ENCODE data around the gene MYT1. TPM values are rescaled to one million over a fixed set of nuclear protein-coding genes. Genes with fewer than 3 reads are reported as not detected.

Gene MYT1
- total and polyA plus RNA-seq, 9 of the 15 experiments (the other 6 are each of a cell fraction or from before 2014, with no cell fraction given): 0.02 to 0.12 (median 0.06) TPM; not detected in 4

DNA sequence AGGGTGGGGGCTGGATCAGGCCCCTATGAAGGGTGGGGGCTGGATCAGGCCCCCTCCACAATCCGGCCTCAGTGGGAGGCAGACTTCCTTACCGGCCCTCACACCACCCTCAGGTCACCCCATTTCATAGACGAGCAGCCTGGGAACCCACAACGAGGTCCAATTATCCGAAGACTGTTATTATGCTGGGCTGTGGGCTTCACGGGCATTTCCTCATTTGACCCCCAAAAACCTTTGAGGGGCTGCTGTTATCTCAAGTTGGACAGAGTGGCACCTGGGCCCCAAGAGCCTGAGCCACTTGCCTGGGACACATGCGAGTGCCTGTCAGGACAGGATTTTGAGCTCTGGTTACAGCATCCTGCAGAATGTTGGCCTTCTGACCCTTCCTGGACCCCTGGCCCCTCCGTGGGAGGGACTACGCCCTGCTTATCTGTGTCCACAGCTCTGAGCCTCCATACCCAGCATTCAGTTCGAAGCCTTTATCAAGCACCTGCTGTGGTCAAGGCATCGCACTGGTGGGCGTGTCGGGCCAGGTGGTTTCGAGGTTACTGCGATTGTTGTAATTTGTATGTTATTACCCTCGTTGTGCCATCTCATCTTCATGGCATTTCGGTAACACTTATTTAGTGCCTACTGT is 56.8 kb downstream of the MYT1 start (continued):
- TF ChIP-seq, protein P1, sequence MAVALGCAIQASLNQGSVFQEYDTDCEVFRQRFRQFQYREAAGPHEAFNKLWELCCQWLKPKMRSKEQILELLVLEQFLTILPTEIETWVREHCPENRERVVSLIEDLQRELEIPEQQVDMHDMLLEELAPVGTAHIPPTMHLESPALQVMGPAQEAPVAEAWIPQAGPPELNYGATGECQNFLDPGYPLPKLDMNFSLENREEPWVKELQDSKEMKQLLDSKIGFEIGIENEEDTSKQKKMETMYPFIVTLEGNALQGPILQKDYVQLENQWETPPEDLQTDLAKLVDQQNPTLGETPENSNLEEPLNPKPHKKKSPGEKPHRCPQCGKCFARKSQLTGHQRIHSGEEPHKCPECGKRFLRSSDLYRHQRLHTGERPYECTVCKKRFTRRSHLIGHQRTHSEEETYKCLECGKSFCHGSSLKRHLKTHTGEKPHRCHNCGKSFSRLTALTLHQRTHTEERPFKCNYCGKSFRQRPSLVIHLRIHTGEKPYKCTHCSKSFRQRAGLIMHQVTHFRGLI (CRISPR knock-in tag; IDR thresholded peaks at IDR 0.05): peak; percentile 35; the same call in 1 of the 2 replicates
- TF ChIP-seq ZNF589 (CRISPR knock-in tag; IDR thresholded peaks at IDR 0.05; ENCODE audit: low read depth) (peak; percentile 95), ETV1 (tag; conservative IDR thresholded peaks at IDR 0.05; ENCODE audit: low read depth) (no peak), TRIM28 (IDR thresholded peaks at IDR 0.05) (no peak), CCAR2 (IDR thresholded peaks at IDR 0.05; ENCODE audit: low read depth, low read length) (0 out of 2 replicates have a peak, but pooled peaks have one; percentile 65), CEBPG (CRISPR knock-in tag; IDR thresholded peaks at IDR 0.05) (no peak), CEBPG (tag; conservative IDR thresholded peaks at IDR 0.05 in 1 of 2, IDR thresholded peaks at IDR 0.05 in 1 of 2) (no peak), BDP1 (IDR thresholded peaks at IDR 0.05; ENCODE audit: insufficient read depth, insufficient read length) (no peak), LCOR (CRISPR knock-in tag; IDR thresholded peaks at IDR 0.05) (peak; percentile 87), KAT2B (IDR thresholded peaks at IDR 0.05; ENCODE audit: low read depth, low read length) (no peak), ILK (tag; IDR thresholded peaks at IDR 0.05; ENCODE audit: borderline replicate concordance, low read depth) (no peak), ERF (CRISPR knock-in tag; IDR thresholded peaks at IDR 0.05) (0 out of 2 replicates have a peak, but pooled peaks have one; percentile 36), E2F3 (CRISPR knock-in tag; IDR thresholded peaks at IDR 0.05) (no peak), C11orf30 (IDR thresholded peaks at IDR 0.05; ENCODE audit: low read depth) (no peak), ZNF644 (tag; IDR thresholded peaks at IDR 0.05; ENCODE audit: low read depth) (peak; percentile 95), GATA2 (CRISPR knock-in tag; IDR thresholded peaks at IDR 0.05) (peak; percentile 97), TAF15 (IDR thresholded peaks at IDR 0.05; ENCODE audit: low read depth, low read length) (no peak), ZFX (CRISPR knock-in tag; IDR thresholded peaks at IDR 0.05) (no peak; the same call in 1 of the 2 replicates)
- TF ChIP-seq, protein P2, sequence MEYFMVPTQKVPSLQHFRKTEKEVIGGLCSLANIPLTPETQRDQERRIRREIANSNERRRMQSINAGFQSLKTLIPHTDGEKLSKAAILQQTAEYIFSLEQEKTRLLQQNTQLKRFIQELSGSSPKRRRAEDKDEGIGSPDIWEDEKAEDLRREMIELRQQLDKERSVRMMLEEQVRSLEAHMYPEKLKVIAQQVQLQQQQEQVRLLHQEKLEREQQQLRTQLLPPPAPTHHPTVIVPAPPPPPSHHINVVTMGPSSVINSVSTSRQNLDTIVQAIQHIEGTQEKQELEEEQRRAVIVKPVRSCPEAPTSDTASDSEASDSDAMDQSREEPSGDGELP (CRISPR knock-in tag; IDR thresholded peaks at IDR 0.05; ENCODE audit: borderline replicate concordance): peak; percentile 94
- TF ChIP-seq, protein P3, sequence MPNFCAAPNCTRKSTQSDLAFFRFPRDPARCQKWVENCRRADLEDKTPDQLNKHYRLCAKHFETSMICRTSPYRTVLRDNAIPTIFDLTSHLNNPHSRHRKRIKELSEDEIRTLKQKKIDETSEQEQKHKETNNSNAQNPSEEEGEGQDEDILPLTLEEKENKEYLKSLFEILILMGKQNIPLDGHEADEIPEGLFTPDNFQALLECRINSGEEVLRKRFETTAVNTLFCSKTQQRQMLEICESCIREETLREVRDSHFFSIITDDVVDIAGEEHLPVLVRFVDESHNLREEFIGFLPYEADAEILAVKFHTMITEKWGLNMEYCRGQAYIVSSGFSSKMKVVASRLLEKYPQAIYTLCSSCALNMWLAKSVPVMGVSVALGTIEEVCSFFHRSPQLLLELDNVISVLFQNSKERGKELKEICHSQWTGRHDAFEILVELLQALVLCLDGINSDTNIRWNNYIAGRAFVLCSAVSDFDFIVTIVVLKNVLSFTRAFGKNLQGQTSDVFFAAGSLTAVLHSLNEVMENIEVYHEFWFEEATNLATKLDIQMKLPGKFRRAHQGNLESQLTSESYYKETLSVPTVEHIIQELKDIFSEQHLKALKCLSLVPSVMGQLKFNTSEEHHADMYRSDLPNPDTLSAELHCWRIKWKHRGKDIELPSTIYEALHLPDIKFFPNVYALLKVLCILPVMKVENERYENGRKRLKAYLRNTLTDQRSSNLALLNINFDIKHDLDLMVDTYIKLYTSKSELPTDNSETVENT (CRISPR knock-in tag; IDR thresholded peaks at IDR 0.05): no peak
- TF ChIP-seq, protein P4, sequence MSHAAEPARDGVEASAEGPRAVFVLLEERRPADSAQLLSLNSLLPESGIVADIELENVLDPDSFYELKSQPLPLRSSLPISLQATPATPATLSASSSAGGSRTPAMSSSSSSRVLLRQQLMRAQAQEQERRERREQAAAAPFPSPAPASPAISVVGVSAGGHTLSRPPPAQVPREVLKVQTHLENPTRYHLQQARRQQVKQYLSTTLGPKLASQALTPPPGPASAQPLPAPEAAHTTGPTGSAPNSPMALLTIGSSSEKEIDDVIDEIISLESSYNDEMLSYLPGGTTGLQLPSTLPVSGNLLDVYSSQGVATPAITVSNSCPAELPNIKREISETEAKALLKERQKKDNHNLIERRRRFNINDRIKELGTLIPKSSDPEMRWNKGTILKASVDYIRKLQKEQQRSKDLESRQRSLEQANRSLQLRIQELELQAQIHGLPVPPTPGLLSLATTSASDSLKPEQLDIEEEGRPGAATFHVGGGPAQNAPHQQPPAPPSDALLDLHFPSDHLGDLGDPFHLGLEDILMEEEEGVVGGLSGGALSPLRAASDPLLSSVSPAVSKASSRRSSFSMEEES (CRISPR knock-in tag; IDR thresholded peaks at IDR 0.05): no peak
- TF ChIP-seq, protein P5, sequence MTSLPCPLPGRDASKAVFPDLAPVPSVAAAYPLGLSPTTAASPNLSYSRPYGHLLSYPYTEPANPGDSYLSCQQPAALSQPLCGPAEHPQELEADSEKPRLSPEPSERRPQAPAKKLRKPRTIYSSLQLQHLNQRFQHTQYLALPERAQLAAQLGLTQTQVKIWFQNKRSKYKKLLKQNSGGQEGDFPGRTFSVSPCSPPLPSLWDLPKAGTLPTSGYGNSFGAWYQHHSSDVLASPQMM (CRISPR knock-in tag; IDR thresholded peaks at IDR 0.05): no peak
